Left ventricle myocardium inferior (tissue), 1 donor: ENCODE measurements around the gene MAN1C1. TPM values are rescaled to one million over a fixed set of nuclear protein-coding genes. Genes with fewer than 3 reads are reported as not detected.

ENCODE experiments used
- DNase-seq: peaks from one replicate; pipeline ENCODE4 v3.0.0-alpha.2; 2020
- H3K27ac ChIP-seq: fragments of 200-600 bp; replicated peaks from 2 replicates; pipeline ENCODE4 v1.8.0; 2021
- H3K27me3 ChIP-seq: fragments of 200-600 bp; 2 replicates; pipeline ENCODE4 v1.8.0; 2021; ENCODE audit warnings: low read depth
- H3K36me3 ChIP-seq: fragments of 200-600 bp; 2 replicates; pipeline ENCODE4 v1.8.0; 2021
- H3K4me1 ChIP-seq: fragments of 200-600 bp; 2 replicates; pipeline ENCODE4 v1.8.0; 2021
- H3K4me3 ChIP-seq: fragments of 200-600 bp; 2 replicates; pipeline ENCODE4 v1.8.0; 2021; ENCODE audit warnings: mild to moderate bottlenecking, moderate library complexity
- H3K9me3 ChIP-seq: fragments of 200-600 bp; replicated peaks from 2 replicates; pipeline ENCODE4 v1.8.0; 2021
- intact Hi-C: fragments of 100-400 bp; cut with micrococcal nuclease; formaldehyde crosslinking; loops from one replicate; pipeline ENCODE4 v1.11.0; 2022
- total RNA-seq: library from RNA; stranded (reverse); fragmentation: NEBNext Ultra II Directional; extraction: Animal tissue kit (Norgen Biotek cat#: 25700); gene quantifications from one replicate; pipeline ENCODE4 v1.2.1, GENCODE V29; 2021
- TF ChIP-seq, protein P1 (sequence below): fragments of 200-600 bp; IDR thresholded peaks from 2 replicates; pipeline ENCODE4 v1.8.0; 2021; ENCODE audit warnings: antibody characterized with exemption, mild to moderate bottlenecking, borderline replicate concordance
- donor health status: DM: no; HTN: yes; CAD: no; lungs with severe emphysema.

Gene MAN1C1
- total RNA-seq, 1 donor from 2014 or later = 18.0 TPM

DNA sequence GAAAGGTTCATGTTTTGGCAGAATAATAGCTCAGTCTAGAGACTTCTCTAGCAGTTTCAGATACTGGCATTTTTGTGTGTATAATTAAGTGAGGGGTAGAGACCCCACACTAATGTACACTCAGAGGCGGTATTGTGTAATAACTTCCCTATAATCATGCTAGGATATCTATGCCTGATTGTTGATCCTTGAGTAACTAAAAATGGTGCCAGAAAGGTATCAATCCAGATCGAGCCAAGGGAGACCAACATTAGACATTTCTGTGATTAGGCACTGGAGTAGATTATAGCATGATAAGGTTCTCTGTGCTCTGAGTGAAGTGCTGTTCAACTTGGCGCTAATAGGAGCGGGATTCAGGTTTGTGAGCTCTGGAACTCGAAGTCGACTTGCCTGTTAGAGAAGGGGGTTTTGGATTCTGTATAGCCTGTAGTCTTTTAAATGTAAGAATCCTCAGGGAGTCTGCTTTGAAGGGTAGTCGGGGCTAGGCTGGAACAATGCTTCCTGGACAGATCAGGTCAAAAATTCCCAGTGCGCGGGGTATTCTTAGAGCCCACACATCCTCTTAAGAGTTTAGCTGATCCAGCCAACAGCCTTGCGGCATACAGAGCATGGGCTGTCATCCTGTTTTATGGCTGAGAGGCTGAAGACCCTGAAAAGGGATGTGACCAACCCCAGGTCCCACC is 24.2 kb downstream of the MAN1C1 start:
- Histone ChIP-seq H3K9me3 (peaks cover 27% of the 10 kb centered on the region), H3K27me3 (no peaks in the 10 kb centered on the region), H3K4me1 (peaks cover 50% of the 10 kb centered on the region), H3K4me3 (no peak overlapping the region), H3K27ac (peak overlapping the region; percentile 68), H3K36me3 (peaks cover 3% of the 10 kb centered on the region)
- DNase-seq = no peak
- intact Hi-C loops = no loop called here
- TF ChIP-seq, protein P1, sequence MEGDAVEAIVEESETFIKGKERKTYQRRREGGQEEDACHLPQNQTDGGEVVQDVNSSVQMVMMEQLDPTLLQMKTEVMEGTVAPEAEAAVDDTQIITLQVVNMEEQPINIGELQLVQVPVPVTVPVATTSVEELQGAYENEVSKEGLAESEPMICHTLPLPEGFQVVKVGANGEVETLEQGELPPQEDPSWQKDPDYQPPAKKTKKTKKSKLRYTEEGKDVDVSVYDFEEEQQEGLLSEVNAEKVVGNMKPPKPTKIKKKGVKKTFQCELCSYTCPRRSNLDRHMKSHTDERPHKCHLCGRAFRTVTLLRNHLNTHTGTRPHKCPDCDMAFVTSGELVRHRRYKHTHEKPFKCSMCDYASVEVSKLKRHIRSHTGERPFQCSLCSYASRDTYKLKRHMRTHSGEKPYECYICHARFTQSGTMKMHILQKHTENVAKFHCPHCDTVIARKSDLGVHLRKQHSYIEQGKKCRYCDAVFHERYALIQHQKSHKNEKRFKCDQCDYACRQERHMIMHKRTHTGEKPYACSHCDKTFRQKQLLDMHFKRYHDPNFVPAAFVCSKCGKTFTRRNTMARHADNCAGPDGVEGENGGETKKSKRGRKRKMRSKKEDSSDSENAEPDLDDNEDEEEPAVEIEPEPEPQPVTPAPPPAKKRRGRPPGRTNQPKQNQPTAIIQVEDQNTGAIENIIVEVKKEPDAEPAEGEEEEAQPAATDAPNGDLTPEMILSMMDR = no peak

DNA sequence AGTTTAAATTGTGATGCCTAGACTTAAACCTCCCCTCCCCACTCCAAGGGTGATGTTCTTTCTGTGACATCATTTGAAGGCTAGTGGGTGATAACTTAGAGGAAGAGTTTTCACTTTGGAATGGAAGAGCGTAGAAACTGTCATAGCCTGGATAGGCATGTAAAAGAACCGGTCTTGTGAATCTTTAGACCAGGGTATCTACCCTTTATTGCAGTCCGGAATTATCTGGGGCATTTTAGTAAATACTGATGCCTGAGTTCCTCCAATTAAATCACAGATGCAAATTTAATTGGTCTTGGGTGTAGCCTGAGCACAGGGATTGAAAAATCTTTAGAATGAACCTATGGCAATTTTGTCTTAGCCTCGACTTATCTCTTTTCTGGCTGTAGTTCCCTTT is 24.7 kb downstream of the MAN1C1 start:
- peaks cover 55% of the 10 kb centered on the region for H3K4me1 ChIP-seq

DNA sequence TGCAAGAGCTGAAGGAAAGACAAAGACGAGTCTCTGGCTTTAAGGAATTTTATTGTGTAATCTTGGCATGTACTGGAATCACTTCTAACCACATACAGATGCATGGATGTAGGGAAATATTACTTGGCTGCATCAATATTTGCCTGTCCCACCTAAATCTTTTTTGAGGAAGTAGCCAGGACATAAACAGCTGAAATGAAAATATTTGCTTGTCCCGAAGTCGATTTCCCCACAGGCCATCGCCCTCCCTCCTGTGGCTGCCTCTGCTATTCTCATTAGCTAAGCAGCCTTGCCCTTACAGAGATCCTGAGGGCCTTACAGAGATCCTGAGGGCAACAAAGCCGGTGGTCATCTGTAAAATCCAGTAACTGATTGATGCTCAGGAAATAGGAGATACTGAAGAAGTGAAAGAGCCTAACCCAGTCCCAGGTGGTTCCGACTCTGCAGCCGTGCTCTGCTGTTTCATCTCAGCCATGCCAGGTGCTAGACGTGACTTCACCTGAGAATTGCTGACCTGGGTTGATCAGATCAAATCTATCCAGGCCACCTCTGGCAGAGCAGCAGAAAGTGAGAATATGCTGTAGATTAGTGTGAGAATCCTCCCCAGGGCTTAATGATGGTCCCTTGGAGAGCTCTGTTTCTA is 25.5 kb downstream of the MAN1C1 start:
- peak overlapping the region; percentile 2 for H3K4me3 ChIP-seq
- no peaks in the 10 kb centered on the region for H3K27me3 ChIP-seq
- H3K4me1 ChIP-seq = peaks cover 63% of the 10 kb centered on the region
- H3K9me3 ChIP-seq = peaks cover 18% of the 10 kb centered on the region
- intact Hi-C loops = no loop called here
- peak overlapping the region; percentile 68 for H3K27ac ChIP-seq
- peaks cover 8% of the 10 kb centered on the region for H3K36me3 ChIP-seq
- no peak for DNase-seq
- TF ChIP-seq, protein P1 = peak; percentile 8

More for the DNA sequence above, 24.7 kb downstream of the MAN1C1 start:
- Histone ChIP-seq H3K27me3 (no peaks in the 10 kb centered on the region), H3K36me3 (peaks cover 6% of the 10 kb centered on the region), H3K9me3 (peaks cover 22% of the 10 kb centered on the region), H3K4me3 (no peak overlapping the region), H3K27ac (peak overlapping the region; percentile 68)
- TF ChIP-seq, protein P1 = no peak
- no peak for DNase-seq
- intact Hi-C loops = no loop called here

DNA sequence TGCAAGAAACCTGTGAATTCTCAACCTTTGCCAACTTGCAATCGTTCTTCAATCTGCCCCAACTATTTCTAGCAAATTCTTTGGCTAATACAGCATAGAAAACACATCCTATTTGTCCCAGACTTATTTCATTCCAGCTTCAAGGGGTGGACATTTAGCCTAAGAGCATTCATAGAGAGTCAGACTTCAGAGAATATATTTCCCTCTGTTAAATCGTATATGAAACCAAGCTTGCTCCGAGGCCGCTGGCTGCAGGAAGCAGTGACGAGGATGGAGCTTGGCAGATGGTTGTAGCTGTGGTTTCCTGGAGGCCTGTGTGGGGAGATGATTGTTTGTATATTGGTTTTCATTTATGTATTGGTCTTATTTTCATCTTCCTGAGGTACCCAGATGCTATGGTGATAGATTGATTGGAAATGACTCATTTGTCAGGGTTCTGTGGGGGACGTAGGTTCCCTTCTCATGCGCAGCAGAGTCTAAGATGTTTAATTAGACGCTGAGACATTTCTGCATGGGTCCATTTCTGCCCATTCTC is 26.1 kb downstream of the MAN1C1 start:
- TF ChIP-seq, protein P1 = no peak
- peaks cover 17% of the 10 kb centered on the region for H3K9me3 ChIP-seq
- intact Hi-C loops = no loop called here
- no peaks in the 10 kb centered on the region for H3K27me3 ChIP-seq
- peaks cover 69% of the 10 kb centered on the region for H3K4me1 ChIP-seq
- peak overlapping the region; percentile 68 for H3K27ac ChIP-seq
- peak overlapping the region; percentile 2 for H3K4me3 ChIP-seq
- H3K36me3 ChIP-seq = peaks cover 8% of the 10 kb centered on the region
- no peak for DNase-seq

DNA sequence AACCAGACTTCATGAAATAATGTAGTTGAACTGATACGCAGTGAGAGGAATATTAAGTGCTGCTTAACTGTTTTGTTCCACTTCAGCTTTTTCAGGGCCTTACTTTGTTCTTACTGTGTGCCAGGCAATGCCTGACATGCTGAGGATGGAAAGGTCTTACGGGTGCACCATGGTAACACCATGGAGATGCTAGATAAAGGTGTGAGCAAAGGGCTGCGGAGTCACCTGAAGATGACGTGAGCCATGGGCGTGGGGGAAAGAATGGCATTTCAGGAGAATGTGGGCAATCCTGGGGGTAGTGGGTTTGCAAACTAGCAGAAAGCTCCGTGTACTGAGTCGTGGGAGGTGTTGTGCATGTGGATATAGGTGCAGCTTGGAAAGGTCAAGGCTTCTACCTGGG is 27.3 kb downstream of the MAN1C1 start:
- H3K27me3 ChIP-seq = no peaks in the 10 kb centered on the region
- peaks cover 5% of the 10 kb centered on the region for H3K9me3 ChIP-seq
- peaks cover 81% of the 10 kb centered on the region for H3K4me1 ChIP-seq
- no peak for DNase-seq
- intact Hi-C loops = no loop called here
- H3K27ac ChIP-seq = no peak overlapping the region
- TF ChIP-seq, protein P1 = no peak
- H3K4me3 ChIP-seq = no peak overlapping the region
- H3K36me3 ChIP-seq = peaks cover 8% of the 10 kb centered on the region
